Measurements from ENCODE around the gene HOXA3.

DNA sequence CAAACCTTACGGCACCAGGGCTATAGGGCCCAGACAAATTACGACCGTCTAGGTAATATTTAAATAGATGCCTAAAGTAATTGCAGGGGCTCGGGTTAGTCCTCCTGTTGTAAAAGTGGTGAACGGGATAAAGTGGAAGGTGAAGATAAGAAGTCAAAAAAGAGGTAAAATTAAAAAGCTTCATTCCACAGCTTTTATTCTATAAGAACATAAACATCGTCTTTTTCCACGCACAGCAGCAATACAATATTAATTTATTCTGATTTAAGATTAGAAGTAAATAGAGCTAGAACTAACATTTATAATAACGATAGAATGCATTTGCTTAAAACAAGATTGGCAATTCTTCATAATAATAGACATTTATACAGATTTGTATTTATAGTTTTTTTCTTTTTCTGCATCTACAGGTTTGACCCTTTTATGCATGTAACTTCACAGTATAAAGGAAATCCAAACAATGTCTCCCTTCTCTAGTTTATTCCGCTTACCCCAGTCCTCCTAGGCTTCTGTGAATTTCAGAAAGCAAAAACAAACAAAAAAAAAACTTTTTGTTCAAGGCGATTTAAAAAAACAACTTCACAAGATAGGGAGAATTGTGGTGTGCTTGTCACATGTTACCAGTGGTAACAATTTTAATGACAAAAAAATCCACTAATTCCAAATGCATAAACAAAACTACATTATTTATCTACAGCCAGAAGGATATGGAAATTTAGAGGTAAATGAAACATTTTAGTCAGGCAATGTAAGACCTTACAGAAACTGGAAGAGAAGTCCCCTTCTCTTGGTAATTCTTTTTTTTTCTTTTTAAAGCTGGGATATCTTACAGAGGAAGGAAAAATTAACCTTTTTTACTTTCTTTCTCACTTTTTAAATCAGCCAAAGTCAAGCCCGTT lies 18.3 kb upstream of the HOXA3 start:
- no peak for TF ChIP-seq EZH2 (IDR thresholded peaks at IDR 0.05; ENCODE audit: borderline replicate concordance, control insufficient read depth, low read depth, low read length)
- TF ChIP-seq SIX5 (IDR thresholded peaks at IDR 0.05; ENCODE audit: low read depth, low read length, severe bottlenecking): no peak
- no peak for TF ChIP-seq RFX5 (IDR thresholded peaks at IDR 0.05; ENCODE audit: low read depth, low read length)
- TF ChIP-seq ZBTB11 (CRISPR knock-in tag; IDR thresholded peaks at IDR 0.05): no peak
- no peak for TF ChIP-seq SUZ12 (IDR thresholded peaks at IDR 0.05; ENCODE audit: unreplicated experiment)
- no peak for TF ChIP-seq GABPA (IDR thresholded peaks at IDR 0.05; ENCODE audit: low read depth)
- no peak for TF ChIP-seq ZBTB33 (IDR thresholded peaks at IDR 0.05)
- TF ChIP-seq POLR2A (IDR thresholded peaks at IDR 0.05; ENCODE audit: low read depth, low read length): no peak
- TF ChIP-seq PAX5 (IDR thresholded peaks at IDR 0.05; ENCODE audit: borderline replicate concordance, low read depth, low read length): no peak
- no peak for TF ChIP-seq EP300 (IDR thresholded peaks at IDR 0.05; ENCODE audit: borderline replicate concordance in 1 of 2, control insufficient read depth in 1 of 2, low read depth in 2 of 2, low read length in 2 of 2)
- TF ChIP-seq CTCF (IDR thresholded peaks at IDR 0.05 in 2 of 3, conservative IDR thresholded peaks at IDR 0.05 in 1 of 3; ENCODE audit: control insufficient read depth in 2 of 3, extremely low read depth in 1 of 3, insufficient read depth in 1 of 3, low read depth in 3 of 3, low read length in 3 of 3): no peak

All from GM12878 (cell line).